Endothelial cell of umbilical vein (primary cell): ENCODE measurements around the gene SCYL1. TPM values are rescaled to one million over a fixed set of nuclear protein-coding genes. Genes with fewer than 3 reads are reported as not detected.

Source experiments
- BruUV-seq: library from RNA; stranded (reverse); fragments of 400-500 nt; replicated peaks from 2 replicates; lab custom pipeline; 2021; lab: Mats Ljungman, UMichigan
- CTCF ChIA-PET: fragments of 300-600, 350-600 bp; sonication (Branson Sonifier 250); formaldehyde crosslinking; loops from one replicate; lab custom pipeline; 2021; ENCODE audit warnings: antibody characterized with exemption, inconsistent platforms; lab: Charles Lee
- POLR2A ChIA-PET: fragments of 300-600, 350-600 bp; sonication (Branson Sonifier 250); formaldehyde crosslinking; loops from one replicate; lab custom pipeline; 2021; ENCODE audit warnings: antibody characterized with exemption, inconsistent platforms; lab: Charles Lee
- DNase-seq: peaks from one replicate; pipeline ENCODE4 v3.0.0-alpha.2; 2011; ENCODE audit warnings: low read depth, low spot score
- FAIRE-seq: peaks from 2 replicates; lab custom pipeline; 2011; peaks lifted over from hg19 to GRCh38; lab: Jason Lieb, UNC
- H2AFZ ChIP-seq: 2 replicates; pipeline ENCODE4 v1.6.0; 2012; ENCODE audit warnings: low read depth, low read length, control low read depth, inconsistent platforms
- H3K27ac ChIP-seq: 2 replicates; pipeline ENCODE4 v1.5.1; 2011; ENCODE audit warnings: low read depth, mild to moderate bottlenecking, control low read depth, low read length, moderate library complexity; ENCODE audit not compliant: insufficient read depth
- H3K27me3 ChIP-seq, 2 experiments: 2 replicates each; pipeline versions ENCODE4 v1.6.0 to v1.6.1; 2011; ENCODE audit warnings: low read length in 2 of 2, mixed read lengths in 1 of 2; ENCODE audit not compliant: control insufficient read depth in 2 of 2, insufficient read depth in 2 of 2
- H3K36me3 ChIP-seq, 2 experiments: 2 replicates in 1 of 2; 3 replicates in 1 of 2; pipeline ENCODE4 v1.5.1; 2011; ENCODE audit warnings: low read length in 2 of 2, mild to moderate bottlenecking in 1 of 2, moderate library complexity in 1 of 2; ENCODE audit not compliant: control insufficient read depth in 2 of 2, insufficient read depth in 2 of 2; ENCODE audit errors: extremely low read depth in 1 of 2
- H3K4me1 ChIP-seq: 3 replicates; pipeline ENCODE4 v1.5.1; 2011; ENCODE audit warnings: mild to moderate bottlenecking, low read length; ENCODE audit not compliant: control insufficient read depth, insufficient read depth; ENCODE audit errors: extremely low read depth
- H3K4me2 ChIP-seq: 2 replicates; pipeline ENCODE4 v1.6.1; 2011; ENCODE audit warnings: low read length, control low read depth, mixed read lengths; ENCODE audit not compliant: insufficient read depth
- H3K4me3 ChIP-seq, 3 experiments: fragments of 200-600 bp in 1 of 3; sonication (generic), shearing (Covaris generic) in 1 of 3; replicated peaks in 1 of 3; 2 replicates each; pipeline ENCODE4 v1.5.1; 2011 to 2016; ENCODE audit warnings: control low read depth in 3 of 3, low read length in 3 of 3, mild to moderate bottlenecking in 2 of 3, inconsistent platforms in 1 of 3, low read depth in 1 of 3, moderate library complexity in 1 of 3; ENCODE audit not compliant: insufficient read depth in 1 of 3
- H3K79me2 ChIP-seq: 2 replicates; pipeline ENCODE4 v1.6.0; 2012; ENCODE audit warnings: low read length, inconsistent platforms; ENCODE audit not compliant: control insufficient read depth, insufficient read depth
- H3K9ac ChIP-seq: replicated peaks from 2 replicates; pipeline ENCODE3; 2011; ENCODE audit warnings: low read length, control low read depth; ENCODE audit not compliant: insufficient read depth; ENCODE audit errors: extremely low read depth
- H3K9me1 ChIP-seq: replicated peaks from 3 replicates; pipeline ENCODE4 v1.6.0; 2011; ENCODE audit warnings: mild to moderate bottlenecking, low read length; ENCODE audit not compliant: control insufficient read depth, insufficient read depth; ENCODE audit errors: extremely low read depth
- H3K9me3 ChIP-seq: replicated peaks from 2 replicates; pipeline ENCODE4 v1.5.1; 2012; ENCODE audit warnings: low read length, inconsistent platforms; ENCODE audit not compliant: control insufficient read depth, insufficient read depth
- H4K20me1 ChIP-seq: replicated peaks from 2 replicates; pipeline ENCODE3; 2011; ENCODE audit warnings: mild to moderate bottlenecking, low read length; ENCODE audit not compliant: control insufficient read depth, insufficient read depth; ENCODE audit errors: extremely low read depth
- CTCF ChIP-seq, 2 donors: IDR thresholded peaks; 1 replicate in 1 of 2; 2 replicates in 1 of 2; pipeline ENCODE4 v1.5.1; 2011; ENCODE audit warnings: low read length in 2 of 2, mild to moderate bottlenecking in 2 of 2, moderate library complexity in 2 of 2, control low read depth in 1 of 2, inconsistent platforms in 1 of 2, low read depth in 1 of 2; ENCODE audit not compliant: insufficient read depth in 1 of 2; ENCODE audit errors: extremely low read depth in 1 of 2
- EZH2 ChIP-seq: IDR thresholded peaks from 2 replicates; pipeline ENCODE4 v1.6.1; 2012; ENCODE audit warnings: borderline replicate concordance, low read depth, mild to moderate bottlenecking, moderate library complexity, low read length, inconsistent platforms; ENCODE audit not compliant: severe bottlenecking
- FOS ChIP-seq: IDR thresholded peaks from 2 replicates; pipeline ENCODE4 v1.6.1; 2011; ENCODE audit warnings: mild to moderate bottlenecking, low read length, moderate library complexity, borderline replicate concordance; ENCODE audit not compliant: insufficient read depth
- GATA2 ChIP-seq: IDR thresholded peaks from 2 replicates; pipeline ENCODE4 v1.7.0; 2011; ENCODE audit warnings: low read depth, mild to moderate bottlenecking, moderate library complexity, mixed read lengths, low read length; ENCODE audit not compliant: insufficient read length, insufficient read depth
- JUN ChIP-seq: IDR thresholded peaks from 2 replicates; pipeline ENCODE4 v1.6.1; 2011; ENCODE audit warnings: borderline replicate concordance, low read depth; ENCODE audit not compliant: insufficient read length, insufficient read depth
- MAX ChIP-seq: IDR thresholded peaks from 2 replicates; pipeline ENCODE4 v1.6.1; 2011; ENCODE audit not compliant: insufficient read depth, insufficient read length
- MYC ChIP-seq: IDR thresholded peaks from one replicate; pipeline ENCODE4 v1.6.1; 2011; ENCODE audit warnings: mild to moderate bottlenecking, low read depth, low read length
- POLR2A ChIP-seq: IDR thresholded peaks from 2 replicates; pipeline ENCODE4 v1.6.1; 2012; ENCODE audit warnings: low read depth, mild to moderate bottlenecking, control low read depth, low read length
- POLR2AphosphoS5 ChIP-seq: IDR thresholded peaks from 2 replicates; pipeline ENCODE4 v1.6.1; 2012; ENCODE audit warnings: low read depth, mild to moderate bottlenecking, control low read depth, low read length, moderate library complexity; ENCODE audit not compliant: insufficient read depth
- dilution Hi-C: fragments of 300-500 bp; cut with MboI; formaldehyde crosslinking; loops from one replicate; pipeline ENCODE4 v1.15.0; 2019; ENCODE audit warnings: low sequenced_read_pairs; ENCODE audit not compliant: extremely low pct_ligation_motif_present
- intact Hi-C: fragments of 100-400 bp; cut with micrococcal nuclease; formaldehyde crosslinking; loops from one replicate; pipeline ENCODE4 v1.10.0; 2022
- polyA plus RNA-seq, 4 experiments: library from polyadenylated mRNA; depleted of rRNA in 3 of 4; stranded (reverse) in 3 of 4; unstranded in 1 of 4; fragments of >200 nt; gene quantifications; 2 replicates each; pipeline versions ENCODE4 v1.2.1 to v1.2.3, GENCODE V29; 2011 to 2012; ENCODE audit warnings: missing spikeins in 1 of 4
- total RNA-seq: library from RNA; stranded (reverse); gene quantifications from 2 replicates; pipeline ENCODE4 v1.2.3, GENCODE V29; 2021

SCYL1 gene
- total and polyA plus RNA-seq, 2 donors (not counting 3 experiments of a cell fraction or from before 2014, with no cell fraction given), result 88.2 to 126 TPM

GRCh38 chr11:65554842-65555430, 30.1 kb downstream of the SCYL1 start:
- no peak overlapping the region for H3K27ac ChIP-seq

More at GRCh38 chr11:65554842-65555430, 30.1 kb downstream of the SCYL1 start:
- H3K9me3 ChIP-seq, result no peaks in the 10 kb centered on the region
- no peak overlapping the region for H2AFZ ChIP-seq
- no TSS peak for BruUV-seq
- H3K4me1 ChIP-seq, result peaks cover 40% of the 10 kb centered on the region
- H3K9ac ChIP-seq, result no peak overlapping the region
- H3K4me2 ChIP-seq, result no peak overlapping the region
- no peaks in the 10 kb centered on the region for H3K27me3 ChIP-seq
- TF ChIP-seq MAX (no peak), JUN (no peak), MYC (no peak), POLR2A (no peak), POLR2AphosphoS5 (no peak), FOS (no peak), CTCF (IDR thresholded peaks at IDR 0.05; ENCODE audit: extremely low read depth in 1 of 2, insufficient read depth in 1 of 2, low read depth in 1 of 2, low read length in 2 of 2) (no peak), GATA2 (no peak), EZH2 (no peak)
- intact Hi-C loops (no loop called here), dilution Hi-C loops (no loop called here)
- H3K9me1 ChIP-seq, result no peaks in the 10 kb centered on the region
- FAIRE-seq (no peak), DNase-seq (no peak)
- POLR2A ChIA-PET, result no interaction called here
- peaks cover 0 to 21% of the 10 kb centered on the region in 2 experiments for H3K36me3 ChIP-seq
- CTCF ChIA-PET, result interaction anchor here (0.8 to 3.2 kb wide), 3 partner anchors 8 to 17 kb away, joined by 4 to 21 read pairs (median 5); partner anchors contain the start of gene FAM89B
- no peak overlapping the region for H3K4me3 ChIP-seq
- H4K20me1 ChIP-seq, result no peaks in the 10 kb centered on the region
- peaks cover 22% of the 10 kb centered on the region for H3K79me2 ChIP-seq
